Measurements from ENCODE around the gene MYH14. TPM values are rescaled to one million over a fixed set of nuclear protein-coding genes. Genes with fewer than 3 reads are reported as not detected.

MYH14 gene
- total and polyA plus RNA-seq, 10 of the 15 experiments (the other 5 are each of a cell fraction or from before 2014, with no cell fraction given) = 0.06 to 0.69 (median 0.15) TPM; not detected in 4

- ChIA-PET POLR2A (interaction anchor here (0.6 to 1.3 kb wide), 9 partner anchors 10 to 1373 kb away, joined by 3 to 6 read pairs (median 4); partner anchors contain the start of gene KCNC3), RAD21 (ENCODE audit: unreplicated experiment) (interaction anchor here (0.6 to 2.0 kb wide), 10 partner anchors 11 to 52 kb away, joined by 3 to 10 read pairs (median 4); partner anchors contain the start of gene KCNC3), SMC1A (ENCODE audit: uncharacterized antibody, unreplicated experiment) (interaction anchor here (0.7 to 1.0 kb wide), 2 partner anchors 10 to 60 kb away, joined by 3 read pairs; no protein-coding TSS in a partner anchor), CTCF (interaction anchor here (0.6 to 1.4 kb wide), 4 partner anchors 15 to 180 kb away, joined by 3 to 5 read pairs (median 4); no protein-coding TSS in a partner anchor)
- no peak overlapping the region for H3K9ac ChIP-seq (ENCODE audit: control insufficient read depth, insufficient read depth, low read length)
- intact Hi-C loops (cut with micrococcal nuclease; ENCODE audit: unreplicated experiment) (no loop called here), in situ Hi-C loops (cut with MboI) (no loop called here)
- DNase-seq (ENCODE audit: low read depth, low spot score) (no peak), FAIRE-seq (peak; percentile 74), ATAC-seq (peak; percentile 93)
- no TSS peak for BruUV-seq (replicated peaks)
- peak overlapping the region; percentile 67; the same call in 1 of the 2 replicates for H3K4me3 ChIP-seq
- H3K36me3 ChIP-seq (ENCODE audit: control insufficient read depth in 2 of 2, insufficient read depth in 2 of 2, low read length in 1 of 2) = no peaks in the 10 kb centered on the region
- H3K27ac ChIP-seq (ENCODE audit: control insufficient read depth, insufficient read depth) = no peak overlapping the region
- H4K20me1 ChIP-seq (ENCODE audit: control insufficient read depth, insufficient read depth) = no peaks in the 10 kb centered on the region
- peaks cover 8 to 11% of the 10 kb centered on the region in 2 experiments for H3K27me3 ChIP-seq (replicated peaks in 1 of 2; ENCODE audit: control insufficient read depth in 2 of 2, insufficient read depth in 2 of 2, low read length in 1 of 2)
- peak overlapping the region; percentile 68 for H3K4me2 ChIP-seq (ENCODE audit: control insufficient read depth, insufficient read depth)
- peak overlapping the region; percentile 67 for H2AFZ ChIP-seq (ENCODE audit: control insufficient read depth, low read depth, low read length)
- H3K4me1 ChIP-seq (ENCODE audit: control insufficient read depth, insufficient read depth, low read length) = no peaks in the 10 kb centered on the region
- 2% methylated on average over 18 of the region's 18 CpGs for WGBS (ENCODE audit: insufficient coverage, insufficient replicate concordance, low lambda C conversion rate, missing lambda C conversion rate)
- H3K79me2 ChIP-seq (ENCODE audit: control insufficient read depth, insufficient read depth, low read length) = no peaks in the 10 kb centered on the region
- no peaks in the 10 kb centered on the region; the same call in 2 of the 3 replicates for H3K9me3 ChIP-seq (replicated peaks; ENCODE audit: control insufficient read depth, insufficient read depth, low read length)
- TF ChIP-seq SREBF2 (IDR thresholded peaks at IDR 0.05; ENCODE audit: low read length) (no peak), HCFC1 (IDR thresholded peaks at IDR 0.05; ENCODE audit: low read length) (no peak), TARDBP (IDR thresholded peaks at IDR 0.05; ENCODE audit: borderline replicate concordance) (no peak), RELB (IDR thresholded peaks at IDR 0.05; ENCODE audit: low read depth) (peak; percentile 60; the same call in 1 of the 2 replicates), BRCA1 (IDR thresholded peaks at IDR 0.05; ENCODE audit: low read depth, low read length) (peak; percentile 52; the same call in 1 of the 2 replicates), SRF (IDR thresholded peaks at IDR 0.05; ENCODE audit: low read depth in 2 of 2, low read length in 2 of 2) (peak; percentile 53 to 96), BHLHE40 (IDR thresholded peaks at IDR 0.05; ENCODE audit: borderline replicate concordance in 1 of 2, low read depth in 2 of 2, low read length in 1 of 2) (peak in 1 of 2 experiments; percentile 46; a peak in 1 of 4 replicates), RAD51 (IDR thresholded peaks at IDR 0.05) (peak; percentile 20; the same call in 1 of the 2 replicates), CHD2 (IDR thresholded peaks at IDR 0.05; ENCODE audit: borderline replicate concordance, low read depth, low read length) (peak; percentile 95), MTA2 (IDR thresholded peaks at IDR 0.05; ENCODE audit: low read depth) (peak; percentile 46), ATF3 (IDR thresholded peaks at IDR 0.05; ENCODE audit: borderline replicate concordance, extremely low read depth, low read depth, low read length) (no peak), CUX1 (IDR thresholded peaks at IDR 0.05; ENCODE audit: insufficient replicate concordance, low read depth, low read length) (no peak), SMAD5 (IDR thresholded peaks at IDR 0.05; ENCODE audit: low read depth) (no peak), EGR1 (IDR thresholded peaks at IDR 0.05; ENCODE audit: borderline replicate concordance in 1 of 2, low read depth in 2 of 2, low read length in 2 of 2) (0 out of 3 replicates have a peak, but pooled peaks of 1 of the 2 experiments have one; percentile 13), FOS (IDR thresholded peaks at IDR 0.05; ENCODE audit: borderline replicate concordance, extremely low read depth, insufficient read length) (no peak)
Measured at GRCh38 chr19:50315773-50316448, 112.5 kb downstream of the MYH14 start.

All from GM12878 (cell line).